Hepatocyte (in vitro differentiated cells): Measurements from ENCODE around the gene DIS3. TPM values are rescaled to one million over a fixed set of nuclear protein-coding genes. Genes with fewer than 3 reads are reported as not detected.

Source experiments
- DNase-seq: peaks from one replicate; pipeline ENCODE4 v3.0.0-alpha.2; 2016; ENCODE audit warnings: low spot score
- H2AFZ ChIP-seq: fragments of 200-600 bp; sonication (generic); 2 replicates; pipeline ENCODE4 v1.6.0; 2016; ENCODE audit warnings: antibody characterized with exemption, mild to moderate bottlenecking
- H3K27ac ChIP-seq: fragments of 200-600 bp; sonication (generic); 2 replicates; pipeline ENCODE4 v1.5.1; 2016; ENCODE audit warnings: mild to moderate bottlenecking
- H3K27me3 ChIP-seq: fragments of 200-600 bp; sonication (generic); 2 replicates; pipeline ENCODE4 v1.6.1; 2016
- H3K36me3 ChIP-seq: fragments of 200-600 bp; sonication (generic); replicated peaks from 2 replicates; pipeline ENCODE4 v1.5.1; 2016; ENCODE audit warnings: low read depth; ENCODE audit not compliant: insufficient read depth
- H3K4me1 ChIP-seq: fragments of 200-600 bp; sonication (generic); 2 replicates; pipeline ENCODE4 v1.5.1; 2016; ENCODE audit warnings: mild to moderate bottlenecking, moderate library complexity; ENCODE audit not compliant: insufficient read depth
- H3K4me2 ChIP-seq: fragments of 200-600 bp; sonication (generic); 2 replicates; pipeline ENCODE4 v1.6.0; 2016
- H3K4me3 ChIP-seq: fragments of 200-600 bp; sonication (generic); 2 replicates; pipeline ENCODE4 v1.5.1; 2016; ENCODE audit warnings: mild to moderate bottlenecking
- H3K79me2 ChIP-seq: fragments of 200-600 bp; sonication (generic); 2 replicates; pipeline ENCODE4 v1.6.0; 2017; ENCODE audit warnings: mild to moderate bottlenecking
- H3K9me2 ChIP-seq: fragments of 200-600 bp; sonication (generic); replicated peaks from 2 replicates; pipeline ENCODE4 v1.6.0; 2017; ENCODE audit warnings: mild to moderate bottlenecking; ENCODE audit not compliant: insufficient read depth
- H3K9me3 ChIP-seq: fragments of 200-600 bp; sonication (generic); 2 replicates; pipeline ENCODE4 v1.5.1; 2016; ENCODE audit warnings: low read depth, mild to moderate bottlenecking
- H4K20me1 ChIP-seq: fragments of 200-600 bp; sonication (generic); 2 replicates; pipeline ENCODE4 v1.6.0; 2016; ENCODE audit warnings: mild to moderate bottlenecking; ENCODE audit not compliant: insufficient read depth, poor library complexity, severe bottlenecking
- EZH2 ChIP-seq: fragments of 200-600 bp; sonication (generic); IDR thresholded peaks from 2 replicates; pipeline ENCODE4 v1.6.1; 2016; ENCODE audit warnings: antibody characterized with exemption, mild to moderate bottlenecking, borderline replicate concordance
- EZH2phosphoT487 ChIP-seq: fragments of 200-600 bp; sonication (generic); IDR thresholded peaks from one replicate; pipeline ENCODE4 v1.6.1; 2018; ENCODE audit warnings: antibody characterized with exemption, mild to moderate bottlenecking, low read depth, moderate library complexity; ENCODE audit not compliant: unreplicated experiment, severe bottlenecking
- WGBS: methylation state at CpG from one replicate; pipeline ENCODE4 v1.1.6; 2016; ENCODE audit warnings: low lambda C conversion rate; ENCODE audit errors: missing lambda C conversion rate; 5-methylcytosine and 5-hydroxymethylcytosine counted together
- polyA plus RNA-seq: library from polyadenylated mRNA; unstranded; fragments of >200 nt; fragmentation: Nextera tagmentation; extraction: Ambion mirVana; gene quantifications from 2 replicates; pipeline ENCODE4 v1.2.1, GENCODE V29; 2016
- total RNA-seq: library from RNA; depleted of rRNA; stranded (reverse); fragments of >200 nt; gene quantifications from 2 replicates; pipeline ENCODE4 v1.2.3, GENCODE V29; 2014
- TF ChIP-seq, protein P1 (sequence below): fragments of 200-600 bp; sonication (generic); IDR thresholded peaks from 2 replicates; pipeline ENCODE4 v1.5.1; 2016; ENCODE audit warnings: antibody characterized with exemption, mild to moderate bottlenecking; ENCODE audit not compliant: poor library complexity

DIS3 gene, protein sequence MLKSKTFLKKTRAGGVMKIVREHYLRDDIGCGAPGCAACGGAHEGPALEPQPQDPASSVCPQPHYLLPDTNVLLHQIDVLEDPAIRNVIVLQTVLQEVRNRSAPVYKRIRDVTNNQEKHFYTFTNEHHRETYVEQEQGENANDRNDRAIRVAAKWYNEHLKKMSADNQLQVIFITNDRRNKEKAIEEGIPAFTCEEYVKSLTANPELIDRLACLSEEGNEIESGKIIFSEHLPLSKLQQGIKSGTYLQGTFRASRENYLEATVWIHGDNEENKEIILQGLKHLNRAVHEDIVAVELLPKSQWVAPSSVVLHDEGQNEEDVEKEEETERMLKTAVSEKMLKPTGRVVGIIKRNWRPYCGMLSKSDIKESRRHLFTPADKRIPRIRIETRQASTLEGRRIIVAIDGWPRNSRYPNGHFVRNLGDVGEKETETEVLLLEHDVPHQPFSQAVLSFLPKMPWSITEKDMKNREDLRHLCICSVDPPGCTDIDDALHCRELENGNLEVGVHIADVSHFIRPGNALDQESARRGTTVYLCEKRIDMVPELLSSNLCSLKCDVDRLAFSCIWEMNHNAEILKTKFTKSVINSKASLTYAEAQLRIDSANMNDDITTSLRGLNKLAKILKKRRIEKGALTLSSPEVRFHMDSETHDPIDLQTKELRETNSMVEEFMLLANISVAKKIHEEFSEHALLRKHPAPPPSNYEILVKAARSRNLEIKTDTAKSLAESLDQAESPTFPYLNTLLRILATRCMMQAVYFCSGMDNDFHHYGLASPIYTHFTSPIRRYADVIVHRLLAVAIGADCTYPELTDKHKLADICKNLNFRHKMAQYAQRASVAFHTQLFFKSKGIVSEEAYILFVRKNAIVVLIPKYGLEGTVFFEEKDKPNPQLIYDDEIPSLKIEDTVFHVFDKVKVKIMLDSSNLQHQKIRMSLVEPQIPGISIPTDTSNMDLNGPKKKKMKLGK
- 36.6 and 37.0 TPM in 2 replicates for total RNA-seq
- polyA plus RNA-seq: 11.7 and 12.2 TPM in 2 replicates

DNA sequence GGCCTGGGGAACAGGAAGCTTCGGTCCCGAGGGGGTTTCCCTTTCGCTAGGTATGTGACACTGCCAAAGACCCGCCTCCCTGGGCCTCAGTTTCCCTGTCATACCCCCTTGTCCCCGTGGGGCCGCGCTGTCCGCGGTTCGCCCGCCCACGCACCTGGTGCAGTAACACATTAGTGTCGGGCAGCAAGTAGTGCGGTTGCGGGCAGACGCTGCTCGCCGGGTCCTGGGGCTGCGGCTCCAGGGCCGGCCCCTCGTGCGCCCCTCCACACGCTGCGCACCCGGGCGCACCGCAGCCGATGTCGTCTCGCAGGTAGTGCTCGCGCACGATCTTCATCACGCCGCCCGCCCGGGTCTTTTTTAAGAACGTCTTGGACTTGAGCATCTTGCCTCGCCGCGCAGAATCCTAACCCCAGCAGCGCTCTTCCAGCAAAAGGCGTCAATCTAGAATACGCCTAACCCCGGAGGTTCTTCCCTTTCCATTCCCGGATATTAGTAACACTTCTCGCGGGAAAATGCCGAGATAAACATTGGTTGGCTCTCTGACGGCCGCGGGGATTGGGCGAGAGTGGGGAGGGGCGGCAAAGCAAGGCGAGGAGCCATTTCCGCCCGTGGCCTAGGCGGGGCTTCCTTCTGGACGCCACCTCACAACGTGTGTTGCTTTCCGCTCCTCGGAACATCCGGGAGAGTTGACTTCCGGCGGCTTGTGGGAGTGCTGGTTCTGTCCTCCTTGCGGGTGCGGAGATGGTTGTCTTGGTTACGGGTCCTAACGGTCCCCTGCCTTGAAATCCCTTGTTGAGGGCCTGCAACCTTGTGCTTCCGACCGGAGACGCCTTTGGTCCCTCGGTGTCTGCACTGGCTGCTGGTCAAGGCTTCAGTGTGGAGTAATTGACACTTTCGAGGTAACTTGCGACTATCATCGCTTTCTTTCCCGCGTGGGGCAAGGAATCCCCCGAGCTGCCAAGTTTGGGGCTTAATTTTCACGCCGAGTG is at the start of gene DIS3, which contains the start of gene PIBF1:
Gene DIS3, minus strand, starts transcription at position 450 of the 989 bp plus-strand sequence. Its CDS starts 68 bp downstream, at position 382.
Gene PIBF1, plus strand, starts transcription at position 683 of the 989 bp plus-strand sequence. CDS start 1,337 bp downstream, outside the sequence.
- H3K27ac ChIP-seq: peak within 1 kb of the TSS; percentile 86

DNA sequence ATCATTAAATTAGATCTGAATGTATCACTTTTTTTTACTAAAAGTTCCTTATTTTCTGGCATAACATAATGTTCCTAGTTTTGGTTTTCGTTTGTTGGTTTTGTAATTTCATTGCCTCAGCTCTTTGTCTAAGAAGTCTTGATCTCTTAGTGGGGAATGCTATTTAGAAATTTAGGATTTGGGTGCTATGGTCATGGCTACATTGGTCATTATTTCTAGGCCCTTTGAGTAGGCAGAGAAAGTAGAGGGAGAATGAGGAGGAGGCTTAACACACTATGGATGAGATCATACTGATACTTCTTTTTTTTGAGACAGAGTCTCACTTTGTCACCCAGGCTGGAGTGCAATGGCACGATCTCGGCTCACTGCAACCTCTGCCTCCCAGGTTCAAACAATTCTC is 42.0 kb upstream of the DIS3 start:
- H3K4me1 ChIP-seq: no peaks in the 10 kb centered on the region
- TF ChIP-seq EZH2phosphoT487: no peak
- no peak for TF ChIP-seq EZH2
- TF ChIP-seq, protein P1, sequence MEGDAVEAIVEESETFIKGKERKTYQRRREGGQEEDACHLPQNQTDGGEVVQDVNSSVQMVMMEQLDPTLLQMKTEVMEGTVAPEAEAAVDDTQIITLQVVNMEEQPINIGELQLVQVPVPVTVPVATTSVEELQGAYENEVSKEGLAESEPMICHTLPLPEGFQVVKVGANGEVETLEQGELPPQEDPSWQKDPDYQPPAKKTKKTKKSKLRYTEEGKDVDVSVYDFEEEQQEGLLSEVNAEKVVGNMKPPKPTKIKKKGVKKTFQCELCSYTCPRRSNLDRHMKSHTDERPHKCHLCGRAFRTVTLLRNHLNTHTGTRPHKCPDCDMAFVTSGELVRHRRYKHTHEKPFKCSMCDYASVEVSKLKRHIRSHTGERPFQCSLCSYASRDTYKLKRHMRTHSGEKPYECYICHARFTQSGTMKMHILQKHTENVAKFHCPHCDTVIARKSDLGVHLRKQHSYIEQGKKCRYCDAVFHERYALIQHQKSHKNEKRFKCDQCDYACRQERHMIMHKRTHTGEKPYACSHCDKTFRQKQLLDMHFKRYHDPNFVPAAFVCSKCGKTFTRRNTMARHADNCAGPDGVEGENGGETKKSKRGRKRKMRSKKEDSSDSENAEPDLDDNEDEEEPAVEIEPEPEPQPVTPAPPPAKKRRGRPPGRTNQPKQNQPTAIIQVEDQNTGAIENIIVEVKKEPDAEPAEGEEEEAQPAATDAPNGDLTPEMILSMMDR: no peak
- no peaks in the 10 kb centered on the region for H4K20me1 ChIP-seq
- H3K4me2 ChIP-seq: no peak overlapping the region
- no peak overlapping the region for H3K4me3 ChIP-seq
- 100% methylated on average over 3 of the region's 3 CpGs for WGBS
- H3K9me3 ChIP-seq: no peaks in the 10 kb centered on the region
- no peaks in the 10 kb centered on the region for H3K79me2 ChIP-seq
- no peaks in the 10 kb centered on the region for H3K27me3 ChIP-seq
- H3K9me2 ChIP-seq: no peaks in the 10 kb centered on the region
- DNase-seq: no peak
- no peaks in the 10 kb centered on the region for H3K36me3 ChIP-seq
- no peak overlapping the region for H2AFZ ChIP-seq
- no peak overlapping the region for H3K27ac ChIP-seq

More for the DNA sequence above, at the start of gene DIS3, which contains the start of gene PIBF1:
- Histone ChIP-seq H3K4me3 (peak within 1 kb of the TSS; percentile 82), H3K9me3 (no peaks in the 10 kb centered on the region), H3K9me2 (no peaks in the 10 kb centered on the region), H3K27me3 (no peaks in the 10 kb centered on the region), H2AFZ (peak within 1 kb of the TSS; percentile 58), H3K4me2 (peak within 1 kb of the TSS; percentile 79), H4K20me1 (peaks cover 2% of the 10 kb centered on the region), H3K4me1 (peaks cover 11% of the 10 kb centered on the region), H3K36me3 (no peaks in the 10 kb centered on the region), H3K79me2 (peaks cover 85% of the 10 kb centered on the region)
- DNase-seq: peak; percentile 98
- WGBS: 1% methylated on average over 81 of the region's 81 CpGs
- TF ChIP-seq EZH2phosphoT487: no peak
- no peak for TF ChIP-seq EZH2
- TF ChIP-seq, protein P1: peak; percentile 22

DNA sequence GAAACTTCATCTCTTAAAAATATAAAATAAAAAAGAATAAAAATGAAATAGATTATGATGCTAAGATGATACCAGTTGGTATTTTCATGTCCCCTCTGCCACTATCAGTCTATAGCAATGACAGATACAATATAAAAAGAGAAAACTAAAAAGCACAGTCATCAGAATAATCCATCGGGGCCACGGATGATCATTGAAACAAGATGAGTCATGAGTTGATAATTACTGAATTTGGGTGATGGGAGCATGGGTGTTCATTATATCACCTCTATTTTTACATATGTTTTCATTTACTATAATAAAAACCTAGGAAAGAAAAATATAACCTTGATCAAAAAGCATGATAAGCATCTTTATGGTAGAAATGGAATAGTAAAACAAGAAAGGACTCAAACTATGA is 41.4 kb upstream of the DIS3 start:
- H3K4me2 ChIP-seq: no peak overlapping the region
- no peaks in the 10 kb centered on the region for H3K9me2 ChIP-seq
- no peaks in the 10 kb centered on the region for H3K36me3 ChIP-seq
- no peaks in the 10 kb centered on the region for H3K4me1 ChIP-seq
- no peaks in the 10 kb centered on the region for H3K9me3 ChIP-seq
- DNase-seq: no peak
- no peak overlapping the region for H3K27ac ChIP-seq
- TF ChIP-seq, protein P1: no peak
- TF ChIP-seq EZH2 (no peak), EZH2phosphoT487 (no peak)
- no peak overlapping the region for H2AFZ ChIP-seq
- no peaks in the 10 kb centered on the region for H3K79me2 ChIP-seq
- H3K27me3 ChIP-seq: no peaks in the 10 kb centered on the region
- H3K4me3 ChIP-seq: no peak overlapping the region
- no peaks in the 10 kb centered on the region for H4K20me1 ChIP-seq
- WGBS: 87% methylated on average over 2 of the region's 2 CpGs
